CD8-positive, alpha-beta memory T cell (primary cell): ENCODE results near the gene IL2RA. TPM values are rescaled to one million over a fixed set of nuclear protein-coding genes. Genes with fewer than 3 reads are reported as not detected.

Experiments used
- CTCF ChIA-PET: fragments of 350-600 bp; sonication (Branson Sonifier 250); formaldehyde crosslinking; loops from one replicate; lab custom pipeline; 2021; ENCODE audit warnings: antibody characterized with exemption; lab: Charles Lee
- POLR2A ChIA-PET: fragments of 350-600 bp; sonication (Branson Sonifier 250); formaldehyde crosslinking; loops from one replicate; lab custom pipeline; 2021; ENCODE audit warnings: antibody characterized with exemption; lab: Charles Lee
- DNase-seq, 5 donors: peaks; one replicate each; pipeline versions ENCODE4 v3.0.0 to v3.0.0-alpha.2; 2020 to 2022; ENCODE audit warnings: mixed read lengths in 1 of 5
- H3K27ac ChIP-seq: one replicate; pipeline ENCODE4 v1.7.0; 2013; ENCODE audit warnings: low read depth, mild to moderate bottlenecking, low read length, moderate library complexity
- H3K27me3 ChIP-seq: 2 replicates; pipeline ENCODE4 v1.7.0; 2013; ENCODE audit warnings: low read length, mild to moderate bottlenecking; ENCODE audit not compliant: insufficient read depth, poor library complexity, severe bottlenecking
- H3K36me3 ChIP-seq: 2 replicates; pipeline ENCODE4 v1.7.0; 2013; ENCODE audit warnings: mild to moderate bottlenecking, low read length, moderate library complexity; ENCODE audit not compliant: insufficient read depth
- H3K4me1 ChIP-seq: 2 replicates; pipeline ENCODE4 v1.7.0; 2013; ENCODE audit warnings: mild to moderate bottlenecking, low read length, moderate library complexity; ENCODE audit not compliant: insufficient read depth
- H3K4me3 ChIP-seq: 2 replicates; pipeline ENCODE4 v1.7.0; 2013; ENCODE audit warnings: mild to moderate bottlenecking, low read length
- H3K9me3 ChIP-seq: 2 replicates; pipeline ENCODE4 v1.7.0; 2013; ENCODE audit warnings: mild to moderate bottlenecking, low read length
- H3K27ac Mint-ChIP-seq, 8 donors: one replicate each; pipeline ENCODE4 v1.8.0; 2020 to 2021; ENCODE audit warnings: mixed read lengths in 8 of 8, mild to moderate bottlenecking in 6 of 8, inconsistent platforms in 3 of 8, moderate library complexity in 3 of 8
- H3K27me3 Mint-ChIP-seq, 2 donors: one replicate each; pipeline ENCODE4 v1.8.0; 2020 to 2021; ENCODE audit warnings: mixed read lengths in 2 of 2, mild to moderate bottlenecking in 1 of 2, moderate library complexity in 1 of 2
- H3K36me3 Mint-ChIP-seq, 3 donors: one replicate each; pipeline ENCODE4 v1.8.0; 2020 to 2021; ENCODE audit warnings: mixed read lengths in 3 of 3, inconsistent platforms in 1 of 3, mild to moderate bottlenecking in 1 of 3
- H3K4me1 Mint-ChIP-seq, 3 donors: one replicate each; pipeline ENCODE4 v1.8.0; 2020 to 2021; ENCODE audit warnings: mixed read lengths in 3 of 3, inconsistent platforms in 1 of 3, mild to moderate bottlenecking in 1 of 3
- H3K4me3 Mint-ChIP-seq, 7 donors: one replicate each; pipeline ENCODE4 v1.8.0; 2020 to 2021; ENCODE audit warnings: mixed read lengths in 7 of 7, mild to moderate bottlenecking in 6 of 7, moderate library complexity in 4 of 7, inconsistent platforms in 2 of 7
- H3K9me3 Mint-ChIP-seq, 5 donors: one replicate each; pipeline ENCODE4 v1.8.0; 2020 to 2022; ENCODE audit warnings: mixed read lengths in 5 of 5, mild to moderate bottlenecking in 3 of 5, moderate library complexity in 2 of 5, inconsistent platforms in 1 of 5
- polyA plus RNA-seq: library from polyadenylated mRNA; unstranded; fragments of 300-500 nt; fragmentation: Illumina TruSeq; gene quantifications from one replicate; pipeline ENCODE4 v1.2.3, GENCODE V29; 2021
- total RNA-seq, 2 experiments: library from RNA; stranded (reverse); gene quantifications; one replicate each; pipeline ENCODE4 v1.2.3, GENCODE V29; 2021

IL2RA gene
- total and polyA plus RNA-seq, 3 experiments from 2014 or later: 8.3 to 1,224 (median 1,178) TPM

- Histone ChIP-seq H3K36me3 (no peaks in the 10 kb centered on the region), H3K4me3 (no peak overlapping the region), H3K27me3 (no peaks in the 10 kb centered on the region), H3K4me1 (peaks cover 19% of the 10 kb centered on the region), H3K27ac (peak overlapping the region; percentile 46), H3K9me3 (no peaks in the 10 kb centered on the region)
- H3K4me1 Mint-ChIP-seq: peaks cover 38 to 70% (median 51%) of the 10 kb centered on the region in 3 donors
- POLR2A ChIA-PET: no interaction called here
- H3K36me3 Mint-ChIP-seq: peaks cover 0 to 21% (median 0%) of the 10 kb centered on the region in 3 donors
- no peaks in the 10 kb centered on the region for H3K27me3 Mint-ChIP-seq
- no peak for DNase-seq
- peak overlapping the region in 3 of 7 donors; percentile 25 to 67 (median 65) for H3K4me3 Mint-ChIP-seq
- CTCF ChIA-PET: no interaction called here
- H3K27ac Mint-ChIP-seq: peak overlapping the region in 5 of 8 donors; percentile 36 to 94 (median 53)
- no peaks in the 10 kb centered on the region for H3K9me3 Mint-ChIP-seq
Measured at GRCh38 chr10:5970527-5970926, 91.6 kb downstream of the IL2RA start.

GRCh38 chr10:5970066-5970465, 92.1 kb downstream of the IL2RA start:
- Histone ChIP-seq H3K4me3 (no peak overlapping the region), H3K27me3 (no peaks in the 10 kb centered on the region), H3K4me1 (peaks cover 14% of the 10 kb centered on the region), H3K9me3 (no peaks in the 10 kb centered on the region), H3K27ac (no peak overlapping the region), H3K36me3 (no peaks in the 10 kb centered on the region)
- Mint-ChIP-seq H3K9me3 (no peaks in the 10 kb centered on the region), H3K27me3 (no peaks in the 10 kb centered on the region), H3K36me3 (peaks cover 0 to 25% (median 0%) of the 10 kb centered on the region in 3 donors), H3K27ac (peak overlapping the region in 5 of 8 donors; percentile 15 to 81 (median 41)), H3K4me3 (peak overlapping the region in 1 of 7 donors; percentile 25), H3K4me1 (peaks cover 33 to 66% (median 47%) of the 10 kb centered on the region in 3 donors)
- DNase-seq: no peak
- CTCF ChIA-PET: no interaction called here
- POLR2A ChIA-PET: no interaction called here

GRCh38 chr10:5968681-5969453, 93.3 kb downstream of the IL2RA start:
- Histone ChIP-seq H3K4me3 (no peak overlapping the region), H3K27ac (no peak overlapping the region), H3K36me3 (no peaks in the 10 kb centered on the region), H3K27me3 (no peaks in the 10 kb centered on the region), H3K4me1 (peaks cover 12% of the 10 kb centered on the region), H3K9me3 (no peaks in the 10 kb centered on the region)
- peaks cover 0 to 33% (median 0%) of the 10 kb centered on the region in 3 donors for H3K36me3 Mint-ChIP-seq
- no peaks in the 10 kb centered on the region for H3K9me3 Mint-ChIP-seq
- POLR2A ChIA-PET: no interaction called here
- H3K27ac Mint-ChIP-seq: peak overlapping the region in 3 of 8 donors; percentile 8 to 43 (median 37)
- CTCF ChIA-PET: interaction anchor here (1.5 kb wide), 1 partner anchor 8 kb away, joined by 4 read pairs; no protein-coding TSS in a partner anchor
- no peak for DNase-seq
- H3K4me1 Mint-ChIP-seq: peaks cover 28 to 56% (median 39%) of the 10 kb centered on the region in 3 donors
- no peak overlapping the region for H3K4me3 Mint-ChIP-seq
- no peaks in the 10 kb centered on the region for H3K27me3 Mint-ChIP-seq

DNA sequence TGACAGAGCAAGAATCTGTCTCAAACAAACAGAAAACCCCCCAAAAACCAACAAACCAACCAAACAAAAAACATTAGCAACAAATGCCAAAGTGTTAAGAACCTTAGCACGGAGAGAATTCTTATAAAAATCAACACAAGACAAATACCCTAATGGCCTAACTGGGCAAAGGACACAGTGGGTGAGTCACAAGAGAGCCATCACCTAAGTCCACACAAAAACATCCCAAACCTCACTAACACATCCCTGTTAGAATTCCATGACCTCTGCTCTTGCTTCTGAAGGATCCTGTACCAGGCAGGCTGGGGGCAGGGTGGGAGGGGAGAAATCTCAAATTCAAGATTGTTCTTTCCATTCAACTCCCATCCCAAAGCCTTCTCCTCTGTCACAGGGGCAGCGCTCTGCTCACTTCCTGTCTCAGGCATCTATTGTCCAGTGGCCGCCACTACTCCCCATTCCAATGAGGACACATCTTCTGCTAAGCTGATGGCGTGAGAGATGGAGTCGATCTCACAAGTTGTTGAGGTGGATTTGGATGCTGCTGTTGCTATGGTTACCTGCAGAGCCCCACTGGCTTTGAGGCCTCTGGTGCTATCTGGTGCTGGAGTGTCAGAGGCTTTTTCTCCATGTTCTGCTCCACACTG, 94.0 kb downstream of the IL2RA start:
- H3K36me3 Mint-ChIP-seq: peaks cover 0 to 40% (median 0%) of the 10 kb centered on the region in 3 donors
- no peak for DNase-seq
- Histone ChIP-seq H3K27me3 (no peaks in the 10 kb centered on the region), H3K27ac (no peak overlapping the region), H3K36me3 (no peaks in the 10 kb centered on the region), H3K9me3 (no peaks in the 10 kb centered on the region), H3K4me1 (peaks cover 12% of the 10 kb centered on the region), H3K4me3 (no peak overlapping the region)
- CTCF ChIA-PET: interaction anchor here (1.5 kb wide), 1 partner anchor 8 kb away, joined by 4 read pairs; no protein-coding TSS in a partner anchor
- peak overlapping the region in 2 of 8 donors; percentile 9 to 40 for H3K27ac Mint-ChIP-seq
- no peaks in the 10 kb centered on the region for H3K9me3 Mint-ChIP-seq
- H3K4me1 Mint-ChIP-seq: peaks cover 25 to 48% (median 32%) of the 10 kb centered on the region in 3 donors
- no peaks in the 10 kb centered on the region for H3K27me3 Mint-ChIP-seq
- POLR2A ChIA-PET: no interaction called here
- no peak overlapping the region for H3K4me3 Mint-ChIP-seq

DNA sequence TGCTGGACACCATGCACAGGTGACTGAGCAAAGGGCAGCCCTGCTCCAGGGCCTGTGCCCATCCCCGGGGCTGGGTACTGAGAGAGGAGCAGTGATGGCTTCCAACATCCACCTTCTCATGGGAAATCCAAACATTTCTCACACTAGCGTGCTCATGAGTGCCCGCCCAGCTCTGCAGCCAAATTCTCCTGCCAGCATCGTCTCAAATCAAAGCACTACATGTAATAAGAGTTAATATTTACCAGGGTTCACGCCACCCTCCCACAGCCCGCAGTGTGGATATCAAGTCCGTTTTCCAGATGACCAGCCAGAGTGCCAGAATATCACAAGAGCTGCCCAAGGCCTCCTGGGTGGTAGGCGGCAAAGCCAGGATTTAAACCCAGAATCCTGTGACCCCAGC, 96.9 kb downstream of the IL2RA start:
- Histone ChIP-seq H3K4me3 (no peak overlapping the region), H3K36me3 (no peaks in the 10 kb centered on the region), H3K27me3 (no peaks in the 10 kb centered on the region), H3K4me1 (no peaks in the 10 kb centered on the region), H3K9me3 (no peaks in the 10 kb centered on the region), H3K27ac (no peak overlapping the region)
- H3K27me3 Mint-ChIP-seq: no peaks in the 10 kb centered on the region
- ChIA-PET CTCF (interaction anchor here (1.0 to 1.2 kb wide), 2 partner anchors 9 to 10 kb away, joined by 3 to 5 read pairs; no protein-coding TSS in a partner anchor), POLR2A (interaction anchor here (0.6 kb wide), 1 partner anchor 86 kb away, joined by 8 read pairs; no protein-coding TSS in a partner anchor)
- peaks cover 7 to 23% (median 8%) of the 10 kb centered on the region in 3 donors for H3K4me1 Mint-ChIP-seq
- H3K27ac Mint-ChIP-seq: no peak overlapping the region
- no peak for DNase-seq
- H3K36me3 Mint-ChIP-seq: peaks cover 0 to 63% (median 4%) of the 10 kb centered on the region in 3 donors
- H3K4me3 Mint-ChIP-seq: no peak overlapping the region
- no peaks in the 10 kb centered on the region for H3K9me3 Mint-ChIP-seq

DNA sequence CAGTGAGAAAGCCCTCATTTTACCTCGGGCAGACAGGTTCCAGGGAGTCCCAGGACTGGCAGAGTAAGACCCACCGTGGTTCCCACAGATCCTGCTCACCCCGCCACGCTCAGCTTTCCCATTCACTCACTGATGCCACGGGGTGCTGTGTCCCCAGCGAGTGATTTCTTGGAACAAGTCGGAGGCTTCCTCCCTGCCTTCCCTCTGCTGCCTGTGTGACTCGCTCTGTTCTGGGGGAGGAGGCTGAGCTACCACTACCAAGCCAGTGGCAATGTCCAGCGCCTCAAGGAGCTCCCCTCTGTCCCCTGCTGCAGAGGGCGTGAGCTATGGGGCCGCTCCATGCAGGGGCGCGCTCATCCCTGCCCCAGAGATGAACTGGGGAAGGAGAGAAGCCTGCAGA, 97.4 kb downstream of the IL2RA start:
- CTCF ChIA-PET: interaction anchor here (1.0 to 1.2 kb wide), 2 partner anchors 9 to 10 kb away, joined by 3 to 5 read pairs; no protein-coding TSS in a partner anchor

DNA sequence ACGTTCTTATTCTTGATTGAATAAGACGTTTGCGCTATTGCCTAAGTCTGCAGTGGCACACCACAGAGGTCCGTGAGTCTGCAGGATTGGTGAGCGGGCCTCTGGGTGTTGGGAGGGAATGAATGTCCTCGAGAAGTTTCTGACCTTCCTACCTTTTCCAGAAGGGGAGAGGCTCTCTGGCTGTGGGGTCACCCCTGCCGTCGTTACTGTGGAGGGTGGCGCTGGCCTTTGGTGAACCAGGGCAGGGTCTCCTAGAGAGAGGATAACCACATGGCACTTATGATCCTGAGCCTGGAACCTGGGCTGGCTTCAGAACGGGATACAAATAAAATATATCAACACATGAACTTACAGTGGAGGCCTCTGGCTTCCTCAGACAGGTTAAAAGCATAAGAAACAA, 98.6 kb downstream of the IL2RA start:
- Histone ChIP-seq H3K27me3 (no peaks in the 10 kb centered on the region), H3K9me3 (no peaks in the 10 kb centered on the region), H3K27ac (no peak overlapping the region), H3K36me3 (no peaks in the 10 kb centered on the region), H3K4me3 (no peak overlapping the region), H3K4me1 (no peaks in the 10 kb centered on the region)
- H3K36me3 Mint-ChIP-seq: peaks cover 0 to 72% (median 7%) of the 10 kb centered on the region in 3 donors
- H3K27me3 Mint-ChIP-seq: no peaks in the 10 kb centered on the region
- no peak for DNase-seq
- no peaks in the 10 kb centered on the region for H3K9me3 Mint-ChIP-seq
- ChIA-PET CTCF (no interaction called here), POLR2A (no interaction called here)
- H3K27ac Mint-ChIP-seq: no peak overlapping the region
- H3K4me1 Mint-ChIP-seq: peaks cover 0 to 12% (median 2%) of the 10 kb centered on the region in 3 donors
- no peak overlapping the region for H3K4me3 Mint-ChIP-seq

More for the DNA sequence above, 97.4 kb downstream of the IL2RA start:
- no peak overlapping the region for H3K4me3 ChIP-seq
- no peak for DNase-seq
- no peaks in the 10 kb centered on the region for H3K36me3 ChIP-seq
- H3K9me3 ChIP-seq: no peaks in the 10 kb centered on the region
- Mint-ChIP-seq H3K27me3 (no peaks in the 10 kb centered on the region), H3K4me3 (no peak overlapping the region), H3K36me3 (peaks cover 0 to 68% (median 5%) of the 10 kb centered on the region in 3 donors), H3K9me3 (no peaks in the 10 kb centered on the region), H3K27ac (no peak overlapping the region), H3K4me1 (peaks cover 1 to 18% (median 3%) of the 10 kb centered on the region in 3 donors)
- H3K4me1 ChIP-seq: no peaks in the 10 kb centered on the region
- no peaks in the 10 kb centered on the region for H3K27me3 ChIP-seq
- POLR2A ChIA-PET: no interaction called here
- no peak overlapping the region for H3K27ac ChIP-seq
